GM12892 (cell line): Measurements from ENCODE around the gene AKAP13.

ENCODE experiments used
- POLR2A ChIP-seq: IDR thresholded peaks from 2 replicates; pipeline ENCODE4 v1.6.1; 2011; ENCODE audit warnings: low read depth, low read length, control low read depth
- POLR2AphosphoS5 ChIP-seq: IDR thresholded peaks from 2 replicates; pipeline ENCODE4 v1.6.1; 2011; ENCODE audit warnings: low read depth, low read length, control low read depth
- TAF1 ChIP-seq: IDR thresholded peaks from 2 replicates; pipeline ENCODE4 v1.6.1; 2011; ENCODE audit warnings: low read depth, mild to moderate bottlenecking, control low read depth, low read length, borderline replicate concordance

DNA sequence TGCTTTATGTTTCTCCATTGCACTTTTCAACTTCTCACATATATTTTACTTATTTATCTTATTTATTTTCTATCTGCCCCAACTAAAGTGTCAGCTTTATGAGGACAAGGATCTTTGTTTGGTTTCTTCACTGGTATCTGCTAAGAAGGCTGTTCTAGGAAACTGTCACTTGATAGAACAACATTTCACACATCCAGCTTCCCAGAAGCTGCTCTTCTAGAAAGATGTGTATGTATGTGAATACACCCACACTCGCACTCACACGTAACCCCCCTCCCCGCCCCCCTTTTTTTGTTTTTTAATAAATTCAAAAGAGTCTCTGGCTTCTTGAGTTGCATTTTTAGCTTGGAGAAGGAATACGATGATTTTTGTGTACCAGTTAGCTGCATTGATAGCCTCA lies 143.1 kb downstream of the AKAP13 start:
- TF ChIP-seq POLR2A (no peak), POLR2AphosphoS5 (no peak), TAF1 (no peak)
